ENCODE measurements around the gene RFX7.

RFX7 gene

DNA sequence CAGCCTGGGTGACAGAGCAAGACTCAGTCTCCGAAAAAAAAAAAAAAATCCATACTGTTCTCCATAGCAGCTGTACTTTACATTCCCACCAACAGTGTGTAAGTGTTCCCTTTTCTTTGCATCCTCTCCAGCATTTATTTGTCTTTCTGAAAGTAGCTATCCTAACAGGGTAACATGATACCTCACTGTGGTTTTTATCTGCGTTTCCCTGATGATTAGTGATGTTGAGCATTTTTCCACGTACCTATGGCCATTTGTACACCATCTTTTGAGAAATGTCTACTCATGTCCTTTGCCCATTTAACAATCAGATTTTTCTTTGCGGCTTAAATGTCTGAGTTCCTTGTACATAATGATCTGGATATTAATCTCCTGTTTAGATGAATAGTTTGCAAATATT is 119.3 kb downstream of the RFX7 start:
- DNase-seq = no peak

DNA sequence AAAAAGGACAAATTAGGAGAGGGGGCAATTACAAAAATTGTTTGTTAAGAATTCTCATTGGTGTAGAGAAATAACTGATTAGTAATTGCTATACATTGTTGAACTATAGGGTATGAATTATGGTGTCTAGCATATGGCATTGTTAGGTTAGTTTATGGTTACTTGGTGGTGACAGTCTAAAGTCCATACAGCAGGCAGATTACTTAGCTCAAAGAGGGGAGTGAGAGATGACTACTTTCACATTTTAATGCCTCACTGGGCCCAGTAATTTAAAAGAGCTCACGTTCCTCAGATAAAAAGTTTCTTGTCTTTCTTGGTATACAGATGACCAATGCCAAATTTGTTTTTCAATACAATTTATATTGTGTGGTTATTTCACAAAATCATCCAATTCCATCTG is 137.8 kb downstream of the RFX7 start:
- no peak for DNase-seq

DNA sequence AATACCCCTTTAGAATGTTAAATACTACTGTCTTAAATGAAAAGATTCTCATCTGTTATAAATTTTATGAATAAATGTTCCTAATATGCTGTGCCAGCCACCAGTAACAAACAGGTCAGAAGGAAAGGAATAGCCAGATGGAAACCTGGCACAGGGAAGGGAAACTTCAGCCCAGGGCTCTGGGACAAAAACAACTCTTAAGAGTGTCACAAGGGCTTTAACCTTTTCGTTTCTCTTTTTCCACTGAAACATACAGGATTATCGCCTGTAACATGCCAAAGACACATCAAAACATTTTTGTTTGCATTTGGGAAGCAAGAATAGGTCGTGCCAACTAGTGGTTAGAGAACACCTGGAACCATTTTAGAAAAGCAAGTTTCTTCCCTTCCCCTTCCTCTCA is 141.2 kb downstream of the RFX7 start:
- no peak for DNase-seq

DNA sequence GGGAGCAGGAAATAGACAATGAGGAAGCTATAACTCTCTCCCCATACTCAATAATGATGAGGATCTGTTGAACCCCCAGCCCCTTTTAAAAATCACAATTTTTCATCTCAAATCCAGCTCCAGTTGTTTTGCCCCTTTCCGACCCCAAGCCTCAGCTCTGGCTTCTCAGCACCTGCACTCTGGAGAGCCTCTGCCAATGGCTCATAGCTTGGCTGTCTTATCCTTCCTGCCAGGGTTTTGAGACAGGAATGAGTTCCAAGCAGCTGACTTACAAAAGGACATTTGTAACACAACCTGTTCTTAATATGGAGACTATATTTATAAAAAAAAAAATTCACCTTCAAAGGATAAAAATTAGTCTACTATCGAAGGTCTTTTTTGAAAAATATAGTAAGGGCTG is 144.4 kb downstream of the RFX7 start:
- DNase-seq = peak in 3 of 14 donors; percentile 4 to 30 (median 6)

DNA sequence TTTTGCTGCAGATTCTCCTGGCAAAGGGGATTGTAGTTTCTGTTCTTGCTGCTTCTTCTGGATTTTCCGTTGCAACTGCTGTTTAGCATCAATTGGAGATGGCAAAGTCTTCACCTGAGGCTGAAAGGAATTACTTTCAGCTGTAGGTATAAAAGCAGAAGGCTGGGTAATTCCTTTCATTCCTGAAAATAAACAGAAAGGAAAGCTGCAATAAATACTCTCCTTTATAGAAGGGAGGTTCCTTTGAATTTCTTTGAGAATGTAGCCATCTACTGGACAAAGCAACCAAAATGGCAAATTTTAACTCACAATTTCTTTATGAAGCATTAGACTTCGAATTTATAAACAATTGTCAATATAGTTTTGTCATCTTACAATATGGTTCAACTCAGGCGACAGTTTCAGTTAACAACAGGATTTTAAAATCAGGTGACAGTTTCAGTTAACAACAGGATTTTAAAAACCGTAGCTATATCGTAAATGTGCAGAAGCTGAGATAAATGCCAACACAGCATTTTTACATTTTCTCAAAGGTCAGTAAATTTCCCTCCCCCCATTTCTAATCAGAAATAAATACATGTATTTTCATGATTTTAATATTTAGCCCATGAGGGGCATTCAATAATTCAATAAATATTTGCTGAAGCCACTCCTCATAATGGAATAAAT is 145.3 kb downstream of the RFX7 start:
- DNase-seq = peak in 1 of 14 donors; percentile 12

DNA sequence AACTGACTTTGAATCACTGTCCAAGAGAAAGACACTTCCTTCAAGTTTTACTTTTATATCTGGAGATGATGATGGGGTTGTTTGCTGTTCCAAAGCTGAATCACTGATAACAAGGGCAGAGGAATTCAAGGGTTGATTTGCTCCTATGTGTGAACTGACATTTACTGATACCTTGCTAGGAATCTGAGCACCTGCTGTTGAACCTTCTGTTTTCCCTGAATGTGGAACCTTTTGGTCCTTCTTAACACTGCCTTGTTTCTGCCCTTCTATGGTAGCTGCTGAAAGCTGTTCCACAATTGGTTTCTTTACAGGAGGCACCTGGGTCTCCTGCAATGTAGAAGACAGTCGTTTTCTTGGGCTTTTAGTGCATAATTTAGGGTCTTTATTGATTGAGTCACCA is 148.3 kb downstream of the RFX7 start:
- DNase-seq = peak in 1 of 14 donors; percentile 32

DNA sequence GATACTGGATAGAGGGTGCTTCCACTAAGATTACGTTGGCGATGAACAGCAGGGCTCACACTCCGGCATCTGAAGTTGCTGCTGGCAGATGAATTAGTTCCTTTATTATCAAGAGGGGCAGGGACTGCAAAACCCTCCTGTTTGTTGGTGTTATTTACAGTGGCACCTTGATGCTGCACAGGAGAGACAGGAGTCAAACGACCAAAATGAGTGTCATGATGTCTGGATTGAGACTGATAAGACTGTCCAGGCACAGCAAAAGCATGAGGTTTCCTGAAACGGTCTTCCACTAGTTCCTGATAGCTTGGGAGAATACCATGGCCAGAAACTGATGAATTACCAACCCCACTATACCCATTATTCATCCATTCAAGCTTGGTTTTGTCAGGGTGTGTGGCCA is 149.5 kb downstream of the RFX7 start:
- DNase-seq = no peak

DNA sequence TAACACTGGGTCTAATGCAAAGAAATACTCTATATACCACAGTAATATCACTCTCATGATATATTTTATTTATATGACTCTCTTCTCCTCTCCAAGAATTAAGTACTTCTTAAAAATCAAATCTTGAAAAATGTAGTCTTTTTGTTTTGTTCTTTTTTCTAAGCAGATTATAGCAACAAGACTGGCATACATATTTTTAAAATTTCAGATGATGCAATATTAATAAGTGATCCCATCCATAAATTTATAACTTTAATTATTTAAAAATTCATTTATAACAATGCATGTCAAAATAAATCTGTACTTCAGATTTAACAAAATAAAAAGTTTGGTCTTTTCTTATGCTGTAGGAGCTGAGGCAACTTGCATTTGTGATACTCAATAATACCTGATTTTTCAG is 155.3 kb downstream of the RFX7 start:
- DNase-seq = no peak

DNA sequence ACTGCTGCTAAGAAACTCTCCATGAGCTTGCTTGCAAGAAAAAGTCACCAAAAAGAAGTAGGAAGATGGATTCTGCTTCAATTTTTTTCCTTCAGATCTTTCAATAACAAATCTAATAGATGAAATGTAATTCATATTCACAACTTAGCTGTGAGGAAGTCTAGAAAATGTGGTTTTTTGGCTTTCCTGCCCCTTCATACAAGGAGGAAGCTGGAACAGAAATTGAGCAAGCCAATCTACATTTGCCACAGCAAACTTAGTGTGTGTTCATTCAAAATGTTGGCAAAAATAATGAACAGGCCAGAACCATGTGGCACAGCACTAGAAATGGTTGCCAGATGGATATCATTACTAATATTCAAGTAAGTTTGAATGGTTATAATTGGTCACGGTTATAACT is 157.1 kb downstream of the RFX7 start:
- no peak for DNase-seq

DNA sequence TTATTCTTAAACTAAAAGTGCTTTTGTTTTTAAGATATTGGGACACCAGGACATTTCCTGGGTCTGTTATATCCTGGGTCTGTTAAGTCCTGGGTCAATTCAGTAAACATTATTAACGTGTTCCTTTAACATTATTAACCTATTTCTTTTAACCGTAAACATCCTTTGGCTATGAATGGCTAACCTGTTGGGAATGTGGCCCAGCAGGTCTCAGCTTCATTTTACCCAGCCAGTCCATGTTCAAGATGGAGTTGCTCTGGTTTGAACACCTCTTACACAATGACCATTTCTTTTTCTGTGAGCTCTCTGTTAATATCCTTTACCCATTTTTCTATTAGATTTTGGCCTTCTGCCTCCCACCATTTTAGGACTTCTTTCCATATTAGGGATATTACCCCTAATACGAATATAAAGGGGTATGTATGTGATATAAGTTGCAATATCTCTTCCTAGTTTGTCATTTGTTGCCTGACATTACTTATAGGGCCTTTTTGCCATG is 161.4 kb downstream of the RFX7 start:
- no peak for DNase-seq

DNA sequence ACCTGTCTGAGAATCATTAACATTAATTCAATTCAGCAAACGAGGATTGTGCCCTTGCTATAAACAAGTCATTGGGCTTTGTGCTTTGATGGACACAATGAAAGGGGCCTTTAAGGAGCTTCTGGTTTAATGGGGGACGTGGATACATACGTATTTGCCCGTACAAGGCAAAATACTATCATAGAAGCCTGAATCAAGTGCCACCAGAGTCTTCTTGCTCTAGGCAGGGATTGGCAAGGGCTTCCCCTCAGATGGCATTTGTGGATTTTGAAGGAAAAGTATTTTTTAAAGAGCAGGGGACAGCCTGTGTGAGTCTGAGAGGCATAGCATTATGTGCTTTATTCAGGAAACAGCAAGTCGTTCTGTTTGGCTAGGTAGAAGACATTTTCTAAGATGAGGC is 166.6 kb downstream of the RFX7 start:
- peak in 1 of 14 donors; percentile 61 for DNase-seq

DNA sequence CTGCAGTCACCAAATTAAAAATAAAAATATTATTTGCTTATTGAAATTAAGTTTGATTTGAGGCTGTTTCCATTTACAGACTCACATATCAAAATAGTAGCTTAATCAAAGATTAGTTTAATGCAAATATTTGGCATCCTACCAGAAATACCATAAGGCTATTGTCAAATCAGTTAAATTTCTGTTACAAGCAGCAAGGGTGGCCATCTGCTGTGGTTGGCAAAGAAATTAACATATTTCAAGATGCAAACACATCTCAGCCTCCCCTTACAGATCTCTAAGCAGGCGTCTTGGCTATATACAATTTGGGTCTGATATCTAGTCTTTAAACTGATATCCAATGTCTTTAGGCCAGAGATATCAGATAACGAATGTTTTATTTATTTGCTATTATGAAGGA is 167.0 kb downstream of the RFX7 start:
- peak in 1 of 14 donors; percentile 66 for DNase-seq

DNA sequence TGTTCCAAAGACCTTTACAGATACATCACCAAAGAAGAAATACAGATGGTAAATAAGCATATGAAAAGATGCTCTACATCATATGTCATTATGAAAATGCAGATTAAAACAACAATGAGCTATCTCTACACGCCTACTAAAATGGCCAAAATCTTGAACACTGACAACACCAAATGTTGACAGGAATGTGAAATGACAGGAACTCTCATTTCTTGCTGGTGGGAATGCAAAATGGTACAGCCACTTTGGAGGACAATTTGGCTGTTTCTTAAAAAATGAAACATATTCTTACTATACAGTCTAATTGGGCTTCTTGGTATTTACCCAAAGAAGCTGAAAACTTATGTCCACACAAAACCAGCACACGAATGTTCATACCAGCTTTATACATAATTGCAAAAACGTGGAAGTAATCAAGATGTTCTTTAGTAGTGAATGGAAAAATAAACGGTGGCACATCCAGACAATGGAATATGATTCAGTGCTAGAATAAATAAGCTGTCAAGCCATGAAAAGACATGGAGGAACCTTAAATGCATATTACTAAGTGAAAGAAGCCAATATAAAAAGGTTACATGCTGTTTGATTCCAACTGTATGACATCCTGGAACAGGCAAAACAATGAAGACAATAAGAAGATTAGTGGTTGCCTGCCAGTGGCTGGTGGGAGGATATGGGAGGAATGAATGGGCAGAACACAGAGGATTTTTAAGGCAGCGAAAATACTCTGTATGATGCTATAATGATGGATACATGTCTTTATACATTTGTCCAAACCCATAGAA is 169.0 kb downstream of the RFX7 start:
- no peak for DNase-seq

DNA sequence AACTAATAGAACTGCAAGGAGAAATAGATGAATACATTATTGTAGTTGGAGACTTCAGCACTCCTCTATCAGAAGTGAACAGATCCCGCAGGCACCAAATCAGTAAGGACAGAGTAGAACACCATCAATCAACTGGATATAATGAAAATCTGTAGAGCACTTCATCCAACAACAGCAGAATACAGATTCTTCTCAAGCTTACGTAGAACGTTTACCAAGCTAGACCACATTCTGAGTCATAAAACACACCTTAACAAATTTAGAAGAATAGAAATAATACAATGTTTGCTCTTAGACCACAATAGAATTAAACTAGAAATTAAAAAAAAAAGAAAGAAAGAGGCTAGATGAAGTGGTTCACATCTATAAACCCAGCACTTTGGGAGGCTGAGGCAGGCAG is 179.5 kb downstream of the RFX7 start:
- no peak for DNase-seq

DNA sequence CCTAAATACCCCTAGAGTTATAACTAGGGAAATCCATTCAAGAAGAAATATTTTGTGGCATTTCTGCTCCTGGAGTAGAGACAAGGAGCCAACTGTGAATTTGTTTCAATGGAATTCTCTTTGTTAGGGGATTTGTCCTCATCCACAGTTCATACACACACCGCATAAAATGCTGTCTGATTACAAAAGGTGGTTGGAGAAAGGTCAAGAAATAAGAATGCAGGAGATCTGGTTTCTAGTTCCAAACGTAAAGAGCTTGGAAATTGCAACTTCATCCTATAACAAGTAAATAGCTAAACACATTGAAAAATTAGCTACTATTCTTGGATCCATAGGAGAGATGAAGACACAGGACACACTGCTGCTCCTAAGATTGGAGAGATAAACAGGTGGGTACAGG is 184.0 kb downstream of the RFX7 start:
- no peak for DNase-seq

DNA sequence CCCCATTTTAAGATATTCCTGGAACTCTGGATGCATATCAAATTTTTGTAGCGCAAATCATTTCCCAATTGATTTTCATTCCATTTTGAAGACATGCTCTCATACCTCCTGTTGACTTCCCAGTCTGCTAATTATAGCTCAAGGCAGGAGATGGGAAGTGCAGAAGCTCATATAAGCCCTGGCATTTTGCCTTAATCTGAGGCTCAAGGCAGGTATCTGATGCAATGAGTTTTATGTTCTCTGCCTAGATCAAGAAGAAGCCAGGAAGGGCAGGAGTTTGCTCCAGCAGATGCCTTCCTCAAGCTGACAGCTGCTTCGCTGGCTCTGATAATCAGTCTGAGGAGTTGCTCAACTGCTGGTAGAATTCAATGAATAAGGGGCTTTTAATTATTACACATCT is 184.7 kb downstream of the RFX7 start:
- DNase-seq = peak in 1 of 14 donors; percentile 24

DNA sequence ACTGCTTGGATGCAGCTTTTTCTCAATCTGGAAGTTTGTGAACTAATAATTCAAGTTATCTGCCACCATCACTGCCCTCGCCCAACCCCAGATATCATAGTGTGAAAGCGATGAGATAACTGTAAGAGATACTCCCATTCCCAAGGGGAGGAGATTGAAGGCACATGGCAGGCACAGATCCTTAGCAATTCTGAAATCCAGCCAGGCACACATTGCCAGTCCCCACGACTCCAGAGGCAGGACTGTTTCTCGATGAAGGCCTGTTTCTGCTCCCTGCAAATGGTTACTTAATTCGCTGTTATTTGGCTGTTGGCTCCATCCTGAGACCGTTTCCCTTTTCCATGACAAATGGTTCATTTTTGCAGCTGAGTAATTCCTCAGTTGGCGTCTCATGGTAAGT is 187.1 kb downstream of the RFX7 start:
- DNase-seq = no peak

DNA sequence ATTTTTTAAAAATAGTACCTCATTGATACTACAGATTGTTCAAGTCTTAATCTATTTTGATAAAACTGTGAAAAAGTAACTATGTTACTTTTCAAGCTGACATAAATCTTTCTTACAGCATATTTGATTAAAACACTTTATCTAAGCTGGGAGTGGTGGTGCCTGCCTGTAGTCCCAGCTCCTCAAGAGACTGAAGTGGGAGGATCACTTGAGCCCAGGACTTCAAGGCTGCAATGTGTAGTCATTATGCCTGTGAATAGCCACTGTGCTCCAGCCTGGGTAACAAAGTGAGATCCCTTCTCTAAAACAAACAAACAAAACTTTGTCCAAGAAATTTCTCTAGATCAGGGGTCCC is 190.7 kb downstream of the RFX7 start:
- DNase-seq = no peak

DNA sequence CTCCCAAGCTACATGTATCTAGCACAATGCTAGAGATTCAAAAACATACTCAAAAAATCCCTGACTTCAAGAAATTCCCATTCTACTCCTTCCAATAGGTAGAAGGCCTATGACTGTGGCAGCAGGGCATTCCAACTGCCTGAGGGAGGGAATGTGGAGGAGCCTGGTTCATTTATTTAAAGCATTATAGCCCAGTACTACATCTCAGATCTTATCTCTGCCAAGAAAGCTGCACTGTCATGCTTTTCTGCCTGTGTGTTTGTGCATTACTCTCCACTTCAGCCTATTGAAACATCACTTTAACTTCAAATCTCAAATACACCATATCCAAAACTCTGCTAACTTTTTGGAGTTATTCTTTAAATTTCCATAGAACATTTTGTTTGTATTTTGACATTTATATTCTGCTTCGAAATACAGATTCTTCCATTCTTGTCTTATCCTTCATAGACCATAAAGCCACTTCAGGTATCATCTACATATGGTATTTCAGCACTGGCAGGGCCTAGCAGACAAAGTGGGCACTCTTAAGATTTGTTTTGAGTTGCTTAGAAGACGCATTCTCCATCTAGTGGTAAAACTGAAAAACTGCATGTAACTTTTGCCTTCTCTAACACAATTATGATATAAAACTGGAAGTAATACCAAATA is 191.2 kb downstream of the RFX7 start:
- DNase-seq = no peak

DNA sequence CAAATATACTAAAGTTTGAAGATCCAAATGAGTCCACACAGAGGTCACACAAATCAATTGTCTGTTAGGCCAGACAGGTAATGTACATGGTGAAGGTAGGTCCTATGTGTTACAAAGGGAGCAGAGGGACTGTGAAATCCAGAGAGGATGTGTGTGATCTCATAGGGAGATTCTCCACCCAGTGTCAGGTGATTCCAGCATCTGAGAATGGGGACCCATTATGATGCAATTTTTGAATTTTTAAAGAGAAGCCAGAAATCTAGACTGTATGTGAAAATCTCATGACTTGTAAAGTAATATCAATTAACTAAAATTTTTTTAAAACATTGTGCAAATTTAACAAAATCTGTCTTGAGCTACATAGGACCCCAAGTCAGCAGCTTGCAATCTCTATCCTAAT is 192.0 kb downstream of the RFX7 start:
- no peak for DNase-seq

DNA sequence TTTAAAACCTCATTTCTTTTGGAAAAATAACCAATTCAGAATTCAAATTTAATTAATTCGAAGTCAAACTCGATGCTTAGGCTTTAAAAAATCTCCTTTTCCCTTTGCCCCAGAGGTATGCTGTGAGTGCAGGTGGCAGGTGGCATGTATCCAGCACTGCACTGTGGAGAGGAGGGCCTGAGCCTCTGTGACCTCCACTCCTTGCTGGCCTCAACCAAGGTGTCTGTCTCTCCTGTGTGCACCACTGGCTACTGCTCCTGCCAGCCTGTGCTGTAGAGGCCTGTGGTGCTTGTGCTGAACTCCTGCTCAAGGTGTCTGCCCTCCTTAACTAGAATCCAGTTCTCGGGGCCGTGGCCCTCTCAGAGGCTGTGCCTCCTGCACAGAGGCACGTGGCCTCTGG is 194.1 kb downstream of the RFX7 start:
- DNase-seq = no peak

DNA sequence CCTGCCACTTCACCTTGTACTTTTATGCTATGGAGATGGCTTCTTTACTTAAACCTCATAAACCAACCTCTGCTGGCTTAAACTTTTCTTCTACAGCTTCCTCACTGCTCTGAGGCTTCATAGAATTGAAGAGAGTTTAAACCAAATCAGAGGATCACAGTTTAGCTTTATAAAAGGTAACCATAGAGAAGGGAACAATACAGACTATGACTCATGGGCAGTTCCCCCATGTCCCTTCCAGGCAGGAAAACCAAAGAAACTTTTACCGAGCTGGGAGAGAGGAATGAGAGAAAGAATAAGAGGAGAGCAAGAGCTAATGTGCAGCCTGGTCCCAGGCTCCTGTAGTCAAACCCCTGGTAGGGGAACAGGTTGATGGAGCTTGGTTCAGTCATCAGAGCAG is 196.3 kb downstream of the RFX7 start:
- no peak for DNase-seq

DNA sequence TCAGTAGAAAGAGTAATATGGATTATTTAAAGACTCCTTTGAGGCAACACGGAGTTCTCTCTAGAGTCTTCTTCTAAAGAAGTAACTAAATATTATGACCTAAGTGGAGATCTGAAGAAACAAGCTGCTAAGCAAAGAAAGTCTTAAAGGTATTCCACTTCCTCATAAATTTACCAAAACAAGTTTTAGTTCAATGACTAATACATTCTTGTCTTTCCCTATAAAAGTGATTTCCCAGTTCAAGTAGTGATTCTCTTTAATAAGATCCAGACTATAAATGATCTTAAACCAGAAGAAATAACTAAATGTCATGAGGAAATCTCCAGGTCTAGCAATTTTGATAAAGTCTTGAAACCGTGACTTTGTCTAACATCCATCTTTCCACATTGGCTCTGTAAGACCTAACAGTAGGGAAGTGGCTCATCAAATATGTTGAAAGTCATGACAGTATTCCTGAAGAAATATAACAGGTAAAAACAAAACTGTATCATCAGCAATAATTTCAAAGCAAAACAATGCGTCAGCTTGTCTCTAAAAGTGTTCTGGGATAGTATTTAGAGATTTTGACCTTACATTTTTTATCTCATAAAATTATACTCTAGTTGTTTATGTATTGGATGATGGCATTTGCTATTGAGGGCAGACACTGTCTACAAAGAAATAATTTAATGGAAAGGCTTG is 198.5 kb downstream of the RFX7 start:
- DNase-seq = no peak

All from C1 segment of cervical spinal cord (tissue), 14 donors.